ENCODE measurements around the gene MTARC2. TPM values are rescaled to one million over a fixed set of nuclear protein-coding genes. Genes with fewer than 3 reads are reported as not detected.
A peak's percentile ranks its signal among the peaks of the same experiment; 100 is the strongest.

MTARC2 gene
- total and polyA plus RNA-seq, 2 of the 13 experiments (the other 11 are each of a cell fraction or from before 2014, with no cell fraction given), result 8.5 to 10.1 TPM

GRCh38 chr1:220748089-220748934 lies at the start of gene MTARC2 (continued):
- TF ChIP-seq RNF219 (CRISPR knock-in tag; IDR thresholded peaks at IDR 0.05), result no peak
- TF ChIP-seq FOXA3 (CRISPR knock-in tag; IDR thresholded peaks at IDR 0.05), result peak; percentile 42; the same call in 1 of the 2 replicates
- no peak; the same call in 1 of the 2 replicates for TF ChIP-seq SMAD3 (CRISPR knock-in tag; IDR thresholded peaks at IDR 0.05)
- peak; percentile 71; the same call in 1 of the 2 replicates for TF ChIP-seq MXD4 (CRISPR knock-in tag; IDR thresholded peaks at IDR 0.05)
- no peak for TF ChIP-seq GTF3A (CRISPR knock-in tag; conservative IDR thresholded peaks at IDR 0.05)
- TF ChIP-seq ZNF788 (CRISPR knock-in tag; IDR thresholded peaks at IDR 0.05; ENCODE audit: borderline replicate concordance), result no peak
- 0 out of 2 replicates have a peak, but pooled peaks have one; percentile 22 for TF ChIP-seq ZNF503 (CRISPR knock-in tag; IDR thresholded peaks at IDR 0.05)
- peak; percentile 54 for TF ChIP-seq BHLHE40 (IDR thresholded peaks at IDR 0.05; ENCODE audit: low read length)
- peak; percentile 53; the same call in 1 of the 2 replicates for TF ChIP-seq ZNF101 (CRISPR knock-in tag; IDR thresholded peaks at IDR 0.05; ENCODE audit: borderline replicate concordance, low read depth)
- no peak for TF ChIP-seq AKNA (CRISPR knock-in tag; IDR thresholded peaks at IDR 0.05; ENCODE audit: borderline replicate concordance)
- 0 out of 2 replicates have a peak, but pooled peaks have one; percentile 29 for TF ChIP-seq ARNTL (CRISPR knock-in tag; IDR thresholded peaks at IDR 0.05)
- TF ChIP-seq U2AF1 (optimal IDR thresholded peaks at IDR 0.05; ENCODE audit: low read depth, low read length), result no peak
- peak; percentile 28; the same call in 1 of the 2 replicates for TF ChIP-seq ZNF230 (CRISPR knock-in tag; IDR thresholded peaks at IDR 0.05)
- TF ChIP-seq ZNF562 (CRISPR knock-in tag; IDR thresholded peaks at IDR 0.05; ENCODE audit: borderline replicate concordance), result peak; percentile 47; the same call in 1 of the 2 replicates
- no peak for TF ChIP-seq PTBP1 (IDR thresholded peaks at IDR 0.05; ENCODE audit: low read depth, low read length, poor library complexity, severe bottlenecking)
- TF ChIP-seq ZKSCAN1 (IDR thresholded peaks at IDR 0.05; ENCODE audit: low read length), result no peak
- TF ChIP-seq SP1 (IDR thresholded peaks at IDR 0.05), result no peak
- no peak; the same call in none of the 2 replicates for TF ChIP-seq SP1 (CRISPR knock-in tag; IDR thresholded peaks at IDR 0.05)
- TF ChIP-seq ZNF619 (CRISPR knock-in tag; IDR thresholded peaks at IDR 0.05), result no peak

Measured in HepG2 (cell line).